Kidney capillary endothelial cell (primary cell): Measurements from ENCODE around the gene CRYBB2.
"Not testable (repeated sequence)": the region's sequence is repeated elsewhere in the genome, so short reads cannot be mapped to it uniquely, and the experiment has no call there.

ENCODE experiments used
- DNase-seq: peaks from one replicate; pipeline ENCODE4 v3.0.0-alpha.2; 2018; ENCODE audit warnings: low spot score

Gene CRYBB2

GRCh38 chr22:25199731-25200520, 19.5 kb upstream of the CRYBB2 start, which contains the start of gene CRYBB3:
CRYBB3 (plus strand) TSS chr22:25199858; CDS start chr22:25201397, 1,539 bp downstream.
- no peak for DNase-seq

DNA sequence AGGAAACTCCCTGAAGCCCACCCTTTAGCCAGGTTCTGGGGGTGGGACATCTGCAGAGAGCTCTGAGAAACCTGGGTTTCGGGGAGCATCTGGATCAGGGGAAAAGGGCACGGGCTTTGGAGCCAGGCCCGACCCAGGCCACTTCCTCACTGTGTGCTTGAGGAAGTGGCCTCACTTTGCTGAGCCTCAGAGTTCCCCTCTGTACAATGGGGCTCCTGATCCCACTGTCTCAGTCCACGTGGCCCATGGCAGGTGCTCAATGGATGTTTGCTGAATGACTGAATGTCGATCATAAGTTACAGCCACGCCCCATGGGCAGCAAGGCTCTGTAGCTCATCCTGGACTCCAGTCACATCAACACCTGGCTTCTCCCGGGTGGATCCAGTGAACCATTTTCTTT, 18.5 kb upstream of the CRYBB2 start:
- DNase-seq, result no peak

DNA sequence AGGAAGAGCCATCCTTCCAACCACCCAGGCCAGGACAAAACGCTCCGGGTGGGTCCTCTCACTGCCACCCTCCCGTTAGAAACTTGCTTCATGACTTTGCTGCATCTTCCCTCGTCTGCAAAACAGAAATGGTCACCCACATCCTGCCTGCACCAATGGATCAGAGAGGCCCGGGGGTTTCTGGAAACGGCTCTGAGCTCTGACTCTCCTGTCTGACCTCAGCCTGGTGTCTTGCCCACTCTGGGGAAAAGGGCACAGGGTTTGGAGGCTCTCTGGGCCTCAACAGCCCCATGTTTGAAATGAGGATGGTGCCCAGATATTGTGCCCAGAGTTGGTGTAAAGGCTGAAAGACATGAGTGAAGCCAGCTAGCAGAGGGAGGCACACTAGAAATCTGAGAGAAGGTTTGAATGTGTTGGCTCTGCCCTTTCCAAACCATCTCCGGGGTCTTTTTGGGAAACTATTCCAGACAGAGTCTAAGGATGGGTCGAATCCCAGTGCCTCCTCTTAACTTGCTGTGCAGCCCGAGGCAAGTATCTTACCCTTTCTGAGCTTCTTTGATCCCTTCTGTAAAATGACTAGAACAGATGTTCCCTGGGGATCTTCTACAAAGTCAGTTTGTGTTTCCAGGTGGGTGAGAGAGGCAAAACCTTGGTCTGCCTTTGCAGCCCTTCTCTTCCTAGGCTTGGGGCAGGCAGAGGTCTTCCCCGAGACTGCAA, 17.7 kb upstream of the CRYBB2 start:
- no peak for DNase-seq

DNA sequence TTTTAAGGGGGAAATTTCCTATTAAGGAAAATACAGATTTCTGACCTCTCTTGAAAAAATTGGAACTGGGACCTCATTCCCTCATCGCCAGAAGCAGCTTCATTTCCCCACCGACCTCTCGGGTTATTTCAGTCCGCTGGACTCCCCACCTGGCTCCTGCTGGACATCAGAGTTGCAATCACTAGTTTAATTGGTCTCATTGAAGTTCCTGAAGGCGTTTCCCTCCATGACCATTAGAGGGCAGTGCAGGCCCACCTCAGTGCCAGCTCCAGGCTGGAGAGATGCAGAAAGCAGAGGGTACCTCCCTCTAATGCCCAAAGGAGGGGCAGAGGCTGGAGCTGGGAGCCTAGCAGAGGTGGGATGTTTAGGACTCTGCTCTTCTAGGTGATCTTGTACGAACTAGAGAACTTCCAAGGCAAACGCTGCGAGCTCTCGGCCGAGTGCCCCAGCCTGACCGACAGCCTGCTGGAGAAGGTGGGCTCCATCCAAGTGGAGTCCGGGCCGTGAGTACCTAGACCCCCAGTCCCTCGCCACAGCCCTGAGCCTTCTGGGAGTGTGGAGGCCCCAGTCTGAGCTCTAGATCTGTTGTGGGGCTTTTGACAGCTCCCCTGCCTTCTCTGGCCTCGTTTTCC, 17.0 kb upstream of the CRYBB2 start:
- peak; percentile 45 for DNase-seq

GRCh38 chr22:25203082-25203481, 16.4 kb upstream of the CRYBB2 start:
- no peak for DNase-seq

- not testable (repeated sequence) for DNase-seq
Observed at GRCh38 chr22:25204547-25204946, 14.9 kb upstream of the CRYBB2 start.

DNA sequence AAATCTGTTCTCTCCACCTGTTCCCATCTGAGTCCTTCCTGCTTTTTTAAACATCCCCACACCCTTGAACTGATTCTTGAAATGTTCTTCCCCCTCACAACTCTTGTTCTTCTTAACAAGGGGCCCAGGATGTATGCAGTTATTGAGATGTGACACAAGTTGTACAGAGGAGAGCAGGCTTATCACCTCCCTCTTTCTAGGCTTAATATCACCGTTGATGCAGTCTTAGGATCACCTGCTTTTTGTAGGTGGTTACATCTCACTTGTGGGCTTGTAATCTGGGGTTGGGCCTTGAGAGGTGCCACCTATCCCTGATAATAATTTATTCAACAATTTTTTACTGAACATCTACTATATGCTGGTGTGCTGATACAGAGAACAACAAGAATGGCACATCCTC, 13.6 kb upstream of the CRYBB2 start:
- DNase-seq, result no peak

DNA sequence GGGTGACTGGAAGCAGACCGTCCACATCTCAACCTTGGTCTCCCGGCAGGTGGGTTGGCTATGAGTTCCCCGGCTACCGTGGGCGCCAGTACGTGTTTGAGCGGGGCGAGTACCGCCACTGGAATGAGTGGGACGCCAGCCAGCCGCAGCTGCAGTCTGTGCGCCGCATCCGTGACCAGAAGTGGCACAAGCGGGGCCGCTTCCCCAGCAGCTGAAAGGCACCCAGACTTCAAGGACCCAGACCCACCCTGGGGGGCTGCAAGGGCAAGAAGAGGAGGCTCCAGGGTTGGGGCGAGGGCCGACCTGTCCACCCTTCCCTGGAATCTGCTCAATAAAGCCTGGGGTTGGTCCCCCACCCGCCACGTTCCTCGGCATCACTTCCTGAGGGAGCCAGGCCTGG, 12.4 kb upstream of the CRYBB2 start:
- DNase-seq, result no peak

GRCh38 chr22:25207553-25208157, 11.8 kb upstream of the CRYBB2 start:
- DNase-seq, result no peak

GRCh38 chr22:25208328-25208727, 11.1 kb upstream of the CRYBB2 start:
- no peak for DNase-seq

GRCh38 chr22:25208743-25209505, 10.5 kb upstream of the CRYBB2 start:
- no peak for DNase-seq

GRCh38 chr22:25210793-25211192, 8.6 kb upstream of the CRYBB2 start:
- no peak for DNase-seq

DNA sequence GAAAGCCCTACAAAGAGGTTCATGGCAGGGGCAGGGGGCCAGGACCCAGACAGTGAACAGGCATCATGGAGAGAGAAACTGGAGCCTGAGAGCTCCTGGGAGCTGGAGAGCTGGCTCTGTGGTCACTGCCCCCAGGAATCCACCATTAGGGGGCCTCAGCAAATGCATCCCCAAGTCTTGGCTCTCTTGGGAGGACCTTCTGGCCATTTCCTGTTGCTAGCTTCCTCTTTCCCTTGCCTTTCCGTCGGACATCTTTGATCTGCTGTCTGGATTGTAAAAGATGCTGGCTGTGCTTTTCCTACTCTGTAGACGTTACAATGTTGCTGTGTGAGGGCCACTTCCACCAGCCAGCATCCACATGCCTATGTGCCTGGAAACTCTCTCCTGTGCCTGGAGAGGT, 7.1 kb upstream of the CRYBB2 start:
- peak; percentile 16 for DNase-seq

- DNase-seq, result no peak
Observed at GRCh38 chr22:25213221-25213620, 6.2 kb upstream of the CRYBB2 start.

GRCh38 chr22:25216230-25216629, 3.2 kb upstream of the CRYBB2 start:
- DNase-seq, result no peak

GRCh38 chr22:25219948-25220442, 556 bp downstream of the CRYBB2 start:
- no peak for DNase-seq

- no peak for DNase-seq
Observed at GRCh38 chr22:25221790-25222189, 2.4 kb downstream of the CRYBB2 start.

- DNase-seq, result no peak
Observed at GRCh38 chr22:25223269-25223850, 3.9 kb downstream of the CRYBB2 start.

DNA sequence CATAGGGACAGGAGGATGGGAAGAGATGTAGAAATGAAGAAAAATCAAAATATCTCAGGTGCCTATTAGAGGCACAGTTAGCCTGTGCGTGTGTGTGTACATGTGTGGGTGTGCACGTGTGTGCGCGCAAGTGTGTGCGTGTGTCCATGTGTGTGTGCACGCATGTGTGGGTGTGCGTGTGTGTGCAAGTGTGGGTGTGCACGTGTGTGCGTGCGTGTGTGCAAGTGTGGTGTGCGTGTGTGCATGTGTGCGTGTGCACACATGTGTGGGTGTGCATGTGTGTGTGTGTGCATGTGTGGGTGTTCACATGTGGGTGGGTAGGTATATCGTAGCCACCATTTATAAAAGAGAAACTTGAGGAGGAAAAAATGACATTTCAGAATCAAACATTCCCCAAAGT, 9.4 kb downstream of the CRYBB2 start:
- no peak for DNase-seq

DNA sequence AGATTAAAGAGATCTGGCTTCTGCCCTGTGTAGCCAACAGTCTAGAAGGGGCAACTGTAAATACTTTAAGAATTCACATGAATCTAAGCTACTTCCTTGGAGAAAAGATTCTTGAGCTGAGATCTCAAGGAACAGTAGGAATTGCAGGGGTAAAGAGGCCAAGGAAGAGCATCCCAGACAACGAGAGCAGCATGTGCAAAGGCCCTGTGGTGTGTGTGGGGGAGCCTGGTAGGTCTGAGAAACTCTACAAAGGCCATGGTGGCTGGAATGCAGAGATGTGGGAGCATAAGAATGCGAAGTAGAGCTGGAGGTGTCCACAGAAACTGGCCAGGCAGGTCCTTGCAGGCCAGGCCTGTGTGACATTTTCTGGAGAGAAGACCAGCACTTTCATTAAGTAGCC, 11.3 kb downstream of the CRYBB2 start:
- DNase-seq, result not testable (repeated sequence)

DNA sequence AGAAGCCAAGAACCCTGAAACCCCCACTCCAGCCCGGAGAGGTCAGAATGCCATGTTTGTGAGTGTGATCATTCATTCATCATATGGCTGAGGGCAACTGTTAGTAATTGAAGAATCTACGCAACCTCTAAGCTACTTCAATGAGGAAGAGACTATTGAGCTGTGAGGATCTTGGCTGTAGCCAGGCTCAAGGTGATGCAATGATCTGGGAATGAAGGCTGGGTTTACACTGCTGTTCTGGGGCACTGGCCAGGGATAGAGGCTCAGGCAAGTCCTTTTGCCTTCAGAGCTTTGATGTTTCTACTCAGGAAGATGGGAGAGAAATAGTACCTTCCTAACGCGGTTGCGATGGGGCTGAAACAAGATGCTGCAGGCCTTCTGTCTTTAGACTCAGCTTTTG, 12.9 kb downstream of the CRYBB2 start:
- no peak for DNase-seq
